ENCODE measurements around the gene THSD4. TPM values are rescaled to one million over a fixed set of nuclear protein-coding genes. Genes with fewer than 3 reads are reported as not detected.

The THSD4 gene
- total and polyA plus RNA-seq, 2 of the 8 experiments (the other 6 are each of a cell fraction or from before 2014, with no cell fraction given), result 2.5 to 6.2 TPM

DNA sequence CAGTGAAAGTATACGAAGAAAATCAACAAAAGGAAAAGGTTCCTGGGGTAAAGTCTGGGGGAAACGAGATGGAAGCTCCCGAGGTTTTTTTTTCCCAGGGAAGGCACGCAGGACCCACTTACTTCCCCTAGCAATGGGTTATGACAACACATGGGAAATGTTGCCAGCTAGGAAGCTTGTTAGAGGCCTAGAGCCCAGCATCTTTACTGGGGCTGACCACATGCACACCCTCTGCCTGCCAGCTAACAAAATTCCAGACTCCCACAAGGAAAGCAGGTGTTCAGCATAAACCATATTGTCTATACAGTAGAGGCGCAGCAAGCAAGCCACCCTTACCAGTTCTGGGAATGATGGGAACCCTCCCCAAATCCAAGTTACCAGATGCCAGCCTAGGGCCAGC is 436.3 kb downstream of the THSD4 start (continued):
- TF ChIP-seq CBX8 (IDR thresholded peaks at IDR 0.05; ENCODE audit: borderline replicate concordance, low read depth, low read length) (no peak), TBP (IDR thresholded peaks at IDR 0.05; ENCODE audit: low read depth, low read length) (no peak), SP1 (IDR thresholded peaks at IDR 0.05; ENCODE audit: low read depth, low read length) (no peak), SP2 (IDR thresholded peaks at IDR 0.05; ENCODE audit: low read length) (no peak), EGR1 (IDR thresholded peaks at IDR 0.05; ENCODE audit: borderline replicate concordance, low read depth, low read length) (no peak), USF2 (IDR thresholded peaks at IDR 0.05; ENCODE audit: low read length) (no peak), ASH2L (IDR thresholded peaks at IDR 0.05; ENCODE audit: low read length) (no peak), BCL11A (IDR thresholded peaks at IDR 0.05; ENCODE audit: low read depth in 2 of 2, low read length in 2 of 2) (no peak), FOSL1 (IDR thresholded peaks at IDR 0.05; ENCODE audit: insufficient read depth, low read depth, low read length) (no peak), SIX5 (IDR thresholded peaks at IDR 0.05; ENCODE audit: low read depth, low read length) (no peak)

All from H1 (cell line).